ENCODE results near the gene BLOC1S2. TPM values are rescaled to one million over a fixed set of nuclear protein-coding genes. Genes with fewer than 3 reads are reported as not detected.
"Not testable (repeated sequence)": the region's sequence is repeated elsewhere in the genome, so short reads cannot be mapped to it uniquely, and the experiment has no call there.

BLOC1S2 gene
- total RNA-seq, 1 donor from 2014 or later, result 93.9 TPM

DNA sequence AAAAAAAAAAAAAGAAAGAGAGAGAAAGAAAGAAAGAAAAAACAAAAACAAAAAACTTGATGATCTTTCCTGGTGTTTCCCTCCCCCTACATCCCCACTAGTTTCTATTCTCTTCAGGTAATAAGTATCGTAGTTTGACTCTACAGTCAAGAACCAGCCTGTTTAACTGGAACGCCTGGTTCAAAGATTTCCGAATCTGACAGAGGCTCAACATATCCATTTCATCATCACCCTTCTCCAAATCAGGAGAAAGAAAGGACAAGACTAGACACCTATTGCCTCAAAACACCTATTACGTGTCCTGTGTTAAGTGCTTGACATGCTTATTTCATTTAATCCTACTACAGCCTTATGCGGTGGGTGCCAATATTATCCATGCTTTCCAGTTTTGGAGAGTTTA, 20.4 kb upstream of the BLOC1S2 start:
- Mint-ChIP-seq H3K36me3 (ENCODE audit: low read depth, unreplicated experiment) (no peaks in the 10 kb centered on the region), H3K27ac (ENCODE audit: unreplicated experiment) (no peak overlapping the region), H3K4me3 (ENCODE audit: unreplicated experiment) (no peak overlapping the region), H3K4me1 (ENCODE audit: low read depth, unreplicated experiment) (peaks cover 5% of the 10 kb centered on the region), H3K9me3 (ENCODE audit: unreplicated experiment) (no peaks in the 10 kb centered on the region), H3K27me3 (ENCODE audit: low read depth, unreplicated experiment) (peaks cover 12% of the 10 kb centered on the region)
- Histone ChIP-seq H3K4me2 (ENCODE audit: low read length) (no peak overlapping the region), H3K36me3 (ENCODE audit: insufficient read depth, low read length) (no peaks in the 10 kb centered on the region), H3K9me3 (ENCODE audit: insufficient read depth, low read depth, low read length) (no peaks in the 10 kb centered on the region), H3K4me3 (ENCODE audit: insufficient read depth, low read depth, low read length) (no peak overlapping the region), H2AFZ (ENCODE audit: low read depth, low read length) (no peak overlapping the region), H4K20me1 (ENCODE audit: insufficient read depth, low read length) (no peaks in the 10 kb centered on the region), H3K4me1 (ENCODE audit: insufficient read depth, low read length) (no peaks in the 10 kb centered on the region), H3K27ac (ENCODE audit: low read depth, low read length) (no peak overlapping the region), H3K9ac (ENCODE audit: low read length) (no peak overlapping the region), H3K79me2 (ENCODE audit: insufficient read depth, low read length) (no peaks in the 10 kb centered on the region), H3K27me3 (ENCODE audit: insufficient read depth, low read length) (peaks cover 23% of the 10 kb centered on the region)
- no peak for TF ChIP-seq CTCF (IDR thresholded peaks at IDR 0.05; ENCODE audit: insufficient read depth, low read depth, low read length)
- TF ChIP-seq EZH2 (IDR thresholded peaks at IDR 0.05; ENCODE audit: insufficient read depth, low read length), result no peak
- DNase-seq (ENCODE audit: low read depth) (no peak), FAIRE-seq (no peak)

DNA sequence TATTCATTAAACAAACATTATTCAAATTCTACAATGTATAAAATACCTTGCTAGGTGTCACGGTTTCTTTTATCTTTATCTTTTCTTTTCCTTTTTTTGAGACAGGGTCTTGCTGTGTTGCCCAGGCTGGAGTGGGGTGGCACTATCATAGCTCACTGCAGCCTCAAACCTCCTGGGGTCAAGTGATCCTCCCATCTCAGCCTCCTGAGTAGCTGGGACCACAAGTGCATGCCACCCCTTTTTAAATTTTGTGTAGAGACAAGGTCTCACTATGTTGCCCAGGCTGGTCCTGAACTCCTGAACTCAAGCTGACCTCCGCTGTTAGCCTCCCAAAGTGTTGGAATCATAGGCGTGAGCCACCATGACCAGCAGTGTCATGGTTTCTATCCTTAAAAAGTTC, 17.9 kb upstream of the BLOC1S2 start:
- Mint-ChIP-seq H3K27ac (ENCODE audit: unreplicated experiment) (no peak overlapping the region), H3K27me3 (ENCODE audit: low read depth, unreplicated experiment) (peaks cover 9% of the 10 kb centered on the region), H3K4me3 (ENCODE audit: unreplicated experiment) (no peak overlapping the region), H3K9me3 (ENCODE audit: unreplicated experiment) (peaks cover 2% of the 10 kb centered on the region), H3K36me3 (ENCODE audit: low read depth, unreplicated experiment) (no peaks in the 10 kb centered on the region), H3K4me1 (ENCODE audit: low read depth, unreplicated experiment) (peaks cover 5% of the 10 kb centered on the region)
- Histone ChIP-seq H3K27ac (ENCODE audit: low read depth, low read length) (no peak overlapping the region), H2AFZ (ENCODE audit: low read depth, low read length) (no peak overlapping the region), H4K20me1 (ENCODE audit: insufficient read depth, low read length) (no peaks in the 10 kb centered on the region), H3K79me2 (ENCODE audit: insufficient read depth, low read length) (no peaks in the 10 kb centered on the region), H3K4me3 (ENCODE audit: insufficient read depth, low read depth, low read length) (no peak overlapping the region), H3K27me3 (ENCODE audit: insufficient read depth, low read length) (peaks cover 16% of the 10 kb centered on the region), H3K9me3 (ENCODE audit: insufficient read depth, low read depth, low read length) (no peaks in the 10 kb centered on the region), H3K4me2 (ENCODE audit: low read length) (no peak overlapping the region), H3K4me1 (ENCODE audit: insufficient read depth, low read length) (no peaks in the 10 kb centered on the region), H3K36me3 (ENCODE audit: insufficient read depth, low read length) (no peaks in the 10 kb centered on the region), H3K9ac (ENCODE audit: low read length) (no peak overlapping the region)
- no peak for FAIRE-seq
- no peak for TF ChIP-seq EZH2 (IDR thresholded peaks at IDR 0.05; ENCODE audit: insufficient read depth, low read length)
- TF ChIP-seq CTCF (IDR thresholded peaks at IDR 0.05; ENCODE audit: insufficient read depth, low read depth, low read length), result no peak
- DNase-seq (ENCODE audit: low read depth), result no peak

GRCh38 chr10:100303724-100304319, 17.3 kb upstream of the BLOC1S2 start:
- H3K4me2 ChIP-seq (ENCODE audit: low read length), result no peak overlapping the region
- no peaks in the 10 kb centered on the region for H3K4me1 ChIP-seq (ENCODE audit: insufficient read depth, low read length)
- H3K27me3 ChIP-seq (ENCODE audit: insufficient read depth, low read length), result peaks cover 16% of the 10 kb centered on the region
- no peak overlapping the region for H3K4me3 Mint-ChIP-seq (ENCODE audit: unreplicated experiment)
- H3K9me3 ChIP-seq (ENCODE audit: insufficient read depth, low read depth, low read length), result no peaks in the 10 kb centered on the region
- no peak overlapping the region for H3K4me3 ChIP-seq (ENCODE audit: insufficient read depth, low read depth, low read length)
- H3K4me1 Mint-ChIP-seq (ENCODE audit: low read depth, unreplicated experiment), result peaks cover 5% of the 10 kb centered on the region
- H3K36me3 Mint-ChIP-seq (ENCODE audit: low read depth, unreplicated experiment), result no peaks in the 10 kb centered on the region
- H3K79me2 ChIP-seq (ENCODE audit: insufficient read depth, low read length), result no peaks in the 10 kb centered on the region
- TF ChIP-seq CTCF (IDR thresholded peaks at IDR 0.05; ENCODE audit: insufficient read depth, low read depth, low read length) (peak; percentile 79), EZH2 (IDR thresholded peaks at IDR 0.05; ENCODE audit: insufficient read depth, low read length) (no peak)
- no peak overlapping the region for H3K9ac ChIP-seq (ENCODE audit: low read length)
- peaks cover 2% of the 10 kb centered on the region for H3K9me3 Mint-ChIP-seq (ENCODE audit: unreplicated experiment)
- no peak overlapping the region for H3K27ac ChIP-seq (ENCODE audit: low read depth, low read length)
- DNase-seq (ENCODE audit: low read depth) (peak; percentile 14), FAIRE-seq (peak; percentile 47)
- no peak overlapping the region for H3K27ac Mint-ChIP-seq (ENCODE audit: unreplicated experiment)
- no peaks in the 10 kb centered on the region for H3K36me3 ChIP-seq (ENCODE audit: insufficient read depth, low read length)
- no peak overlapping the region for H2AFZ ChIP-seq (ENCODE audit: low read depth, low read length)
- peaks cover 10% of the 10 kb centered on the region for H3K27me3 Mint-ChIP-seq (ENCODE audit: low read depth, unreplicated experiment)
- H4K20me1 ChIP-seq (ENCODE audit: insufficient read depth, low read length), result no peaks in the 10 kb centered on the region

- H3K36me3 Mint-ChIP-seq (ENCODE audit: low read depth, unreplicated experiment); H3K36me3 ChIP-seq (ENCODE audit: insufficient read depth, low read length); H3K27ac ChIP-seq (ENCODE audit: low read depth, low read length); H3K4me3 ChIP-seq (ENCODE audit: insufficient read depth, low read depth, low read length); H3K79me2 ChIP-seq (ENCODE audit: insufficient read depth, low read length); FAIRE-seq; H3K9me3 ChIP-seq (ENCODE audit: insufficient read depth, low read depth, low read length); H3K4me3 Mint-ChIP-seq (ENCODE audit: unreplicated experiment); H3K9ac ChIP-seq (ENCODE audit: low read length); H3K27ac Mint-ChIP-seq (ENCODE audit: unreplicated experiment); H3K9me3 Mint-ChIP-seq (ENCODE audit: unreplicated experiment); H3K4me1 Mint-ChIP-seq (ENCODE audit: low read depth, unreplicated experiment); H4K20me1 ChIP-seq (ENCODE audit: insufficient read depth, low read length); DNase-seq (ENCODE audit: low read depth); H3K4me1 ChIP-seq (ENCODE audit: insufficient read depth, low read length); H2AFZ ChIP-seq (ENCODE audit: low read depth, low read length); H3K4me2 ChIP-seq (ENCODE audit: low read length): not testable (repeated sequence)
- H3K27me3 Mint-ChIP-seq (ENCODE audit: low read depth, unreplicated experiment), result peaks cover 21% of the 10 kb centered on the region
- peaks cover 24% of the 10 kb centered on the region for H3K27me3 ChIP-seq (ENCODE audit: insufficient read depth, low read length)
Measured at GRCh38 chr10:100301123-100301522, 14.6 kb upstream of the BLOC1S2 start.

Measured in astrocyte (in vitro differentiated cells and primary cell).